ENCODE results near the gene CERS6. TPM values are rescaled to one million over a fixed set of nuclear protein-coding genes. Genes with fewer than 3 reads are reported as not detected.

Gene CERS6
- polyA plus RNA-seq, 1 donor (not counting 4 experiments of a cell fraction or from before 2014, with no cell fraction given): 19.5 TPM

GRCh38 chr2:168561991-168562390 lies 105.9 kb downstream of the CERS6 start:
- dilution Hi-C loops (cut with MboI; ENCODE audit: extremely low pct_ligation_motif_present, low sequenced_read_pairs): no loop called here
- TF ChIP-seq CTCF (optimal IDR thresholded peaks at IDR 0.05 in 1 of 3, IDR thresholded peaks at IDR 0.05 in 1 of 3, conservative IDR thresholded peaks at IDR 0.05 in 1 of 3; ENCODE audit: extremely low read depth in 1 of 3, insufficient read depth in 2 of 3, low read length in 3 of 3) (no peak), EZH2 (IDR thresholded peaks at IDR 0.05; ENCODE audit: low read length) (no peak)
- H3K27me3 ChIP-seq (ENCODE audit: control insufficient read depth, extremely low read depth, insufficient read depth, low read length): no peaks in the 10 kb centered on the region
- no peak overlapping the region for H3K4me3 ChIP-seq (ENCODE audit: control insufficient read depth in 2 of 3, extremely low read depth in 1 of 3, insufficient read depth in 2 of 3, low read depth in 1 of 3, low read length in 3 of 3)
- no peak overlapping the region for H3K4me2 ChIP-seq (ENCODE audit: control insufficient read depth, extremely low read depth, insufficient read depth, low read depth, low read length)
- H3K36me3 ChIP-seq (ENCODE audit: control insufficient read depth in 2 of 2, extremely low read depth in 1 of 2, insufficient read depth in 2 of 2, low read length in 2 of 2): peaks cover 0 to 2% of the 10 kb centered on the region in 2 experiments
- H4K20me1 ChIP-seq (ENCODE audit: control insufficient read depth, extremely low read depth, insufficient read depth, low read length): no peaks in the 10 kb centered on the region
- DNase-seq (ENCODE audit: low read depth, low spot score): no peak
- no peak overlapping the region for H2AFZ ChIP-seq (ENCODE audit: control insufficient read depth, low read length)
- H3K4me1 ChIP-seq (ENCODE audit: control insufficient read depth, extremely low read depth, insufficient read depth, low read length): peaks cover 41% of the 10 kb centered on the region
- H3K79me2 ChIP-seq (ENCODE audit: control insufficient read depth, insufficient read depth, low read length): peaks cover 10% of the 10 kb centered on the region
- no peak for FAIRE-seq
- no peaks in the 10 kb centered on the region for H3K9me3 ChIP-seq (ENCODE audit: control insufficient read depth, low read depth, low read length)
- no peak overlapping the region for H3K27ac ChIP-seq (ENCODE audit: control insufficient read depth, insufficient read depth, low read length)
- no peak overlapping the region for H3K9ac ChIP-seq (ENCODE audit: control insufficient read depth, extremely low read depth, insufficient read depth, low read length)
- H3K9me1 ChIP-seq (ENCODE audit: control insufficient read depth, extremely low read depth, insufficient read depth, low read length): peaks cover 4% of the 10 kb centered on the region

GRCh38 chr2:168562971-168563370 lies 106.9 kb downstream of the CERS6 start:
- Histone ChIP-seq H3K4me3 (ENCODE audit: control insufficient read depth in 2 of 3, extremely low read depth in 1 of 3, insufficient read depth in 2 of 3, low read depth in 1 of 3, low read length in 3 of 3) (no peak overlapping the region), H3K9me3 (ENCODE audit: control insufficient read depth, low read depth, low read length) (no peaks in the 10 kb centered on the region), H4K20me1 (ENCODE audit: control insufficient read depth, extremely low read depth, insufficient read depth, low read length) (no peaks in the 10 kb centered on the region), H3K36me3 (ENCODE audit: control insufficient read depth in 2 of 2, extremely low read depth in 1 of 2, insufficient read depth in 2 of 2, low read length in 2 of 2) (peaks cover 0 to 2% of the 10 kb centered on the region in 2 experiments), H3K27ac (ENCODE audit: control insufficient read depth, insufficient read depth, low read length) (no peak overlapping the region), H3K27me3 (ENCODE audit: control insufficient read depth, extremely low read depth, insufficient read depth, low read length) (no peaks in the 10 kb centered on the region), H3K4me2 (ENCODE audit: control insufficient read depth, extremely low read depth, insufficient read depth, low read depth, low read length) (no peak overlapping the region), H3K79me2 (ENCODE audit: control insufficient read depth, insufficient read depth, low read length) (peaks cover 20% of the 10 kb centered on the region), H3K4me1 (ENCODE audit: control insufficient read depth, extremely low read depth, insufficient read depth, low read length) (peaks cover 43% of the 10 kb centered on the region), H3K9ac (ENCODE audit: control insufficient read depth, extremely low read depth, insufficient read depth, low read length) (no peak overlapping the region), H3K9me1 (ENCODE audit: control insufficient read depth, extremely low read depth, insufficient read depth, low read length) (peaks cover 4% of the 10 kb centered on the region), H2AFZ (ENCODE audit: control insufficient read depth, low read length) (no peak overlapping the region)
- dilution Hi-C loops (cut with MboI; ENCODE audit: extremely low pct_ligation_motif_present, low sequenced_read_pairs): no loop called here
- TF ChIP-seq EZH2 (IDR thresholded peaks at IDR 0.05; ENCODE audit: low read length): no peak
- no peak for TF ChIP-seq CTCF (optimal IDR thresholded peaks at IDR 0.05 in 1 of 3, IDR thresholded peaks at IDR 0.05 in 1 of 3, conservative IDR thresholded peaks at IDR 0.05 in 1 of 3; ENCODE audit: extremely low read depth in 1 of 3, insufficient read depth in 2 of 3, low read length in 3 of 3)
- DNase-seq (ENCODE audit: low read depth, low spot score): no peak
- no peak for FAIRE-seq
